ENCODE measurements around the gene CCDC83. TPM values are rescaled to one million over a fixed set of nuclear protein-coding genes. Genes with fewer than 3 reads are reported as not detected.

Gene CCDC83
- total and polyA plus RNA-seq, 12 donors: not detected

GRCh38 chr11:85844439-85845123, 10.6 kb upstream of the CCDC83 start:
- ATAC-seq (no peak), DNase-seq (no peak)
- intact Hi-C loops (cut with DNase I): no loop called here
- no peak for TF ChIP-seq CTCF (IDR thresholded peaks at IDR 0.05)
- Histone ChIP-seq H3K36me3 (no peaks in the 10 kb centered on the region), H3K4me3 (no peak overlapping the region), H3K27me3 (no peaks in the 10 kb centered on the region), H3K9me3 (peaks cover 0 to 10% (median 0%) of the 10 kb centered on the region in 11 donors), H3K4me1 (peaks cover 0 to 8% (median 0%) of the 10 kb centered on the region in 9 donors), H3K27ac (no peak overlapping the region)
- WGBS, 2 donors: 52 to 61% methylated on average over 2 of the region's 2 CpGs

- Histone ChIP-seq H3K36me3 (no peaks in the 10 kb centered on the region), H3K4me3 (no peak overlapping the region), H3K27me3 (no peaks in the 10 kb centered on the region), H3K27ac (no peak overlapping the region), H3K9me3 (peaks cover 0 to 10% (median 0%) of the 10 kb centered on the region in 11 donors), H3K4me1 (peaks cover 0 to 8% (median 0%) of the 10 kb centered on the region in 9 donors)
- intact Hi-C loops (cut with DNase I): no loop called here
- TF ChIP-seq CTCF (IDR thresholded peaks at IDR 0.05): no peak
- 96 to 98% methylated on average over 1 of the region's 1 CpG for WGBS, 2 donors
- ATAC-seq (no peak), DNase-seq (no peak)
Measured at GRCh38 chr11:85845124-85845631, 10.0 kb upstream of the CCDC83 start.

- Histone ChIP-seq H3K4me1 (peaks cover 0 to 8% (median 0%) of the 10 kb centered on the region in 9 donors), H3K27me3 (no peaks in the 10 kb centered on the region), H3K4me3 (no peak overlapping the region), H3K9me3 (peaks cover 0 to 14% (median 0%) of the 10 kb centered on the region in 11 donors), H3K36me3 (no peaks in the 10 kb centered on the region), H3K27ac (no peak overlapping the region)
- no peak for DNase-seq
- TF ChIP-seq CTCF (IDR thresholded peaks at IDR 0.05): no peak
- intact Hi-C loops (cut with DNase I): no loop called here
- ATAC-seq: no peak
Measured at GRCh38 chr11:85847436-85847835, 7.7 kb upstream of the CCDC83 start.

- no peak for TF ChIP-seq CTCF (IDR thresholded peaks at IDR 0.05)
- ATAC-seq: no peak
- Histone ChIP-seq H3K9me3 (peaks cover 0 to 15% (median 0%) of the 10 kb centered on the region in 11 donors), H3K36me3 (no peaks in the 10 kb centered on the region), H3K4me3 (no peak overlapping the region), H3K27me3 (no peaks in the 10 kb centered on the region), H3K27ac (no peak overlapping the region), H3K4me1 (peaks cover 0 to 8% (median 0%) of the 10 kb centered on the region in 9 donors)
- 93 to 94% methylated on average over 3 of the region's 3 CpGs for WGBS, 2 donors
- intact Hi-C loops (cut with DNase I): no loop called here
- DNase-seq: no peak
Measured at GRCh38 chr11:85848006-85848405, 7.2 kb upstream of the CCDC83 start.
